Measurements from ENCODE around the gene XDH.

Gene XDH

DNA sequence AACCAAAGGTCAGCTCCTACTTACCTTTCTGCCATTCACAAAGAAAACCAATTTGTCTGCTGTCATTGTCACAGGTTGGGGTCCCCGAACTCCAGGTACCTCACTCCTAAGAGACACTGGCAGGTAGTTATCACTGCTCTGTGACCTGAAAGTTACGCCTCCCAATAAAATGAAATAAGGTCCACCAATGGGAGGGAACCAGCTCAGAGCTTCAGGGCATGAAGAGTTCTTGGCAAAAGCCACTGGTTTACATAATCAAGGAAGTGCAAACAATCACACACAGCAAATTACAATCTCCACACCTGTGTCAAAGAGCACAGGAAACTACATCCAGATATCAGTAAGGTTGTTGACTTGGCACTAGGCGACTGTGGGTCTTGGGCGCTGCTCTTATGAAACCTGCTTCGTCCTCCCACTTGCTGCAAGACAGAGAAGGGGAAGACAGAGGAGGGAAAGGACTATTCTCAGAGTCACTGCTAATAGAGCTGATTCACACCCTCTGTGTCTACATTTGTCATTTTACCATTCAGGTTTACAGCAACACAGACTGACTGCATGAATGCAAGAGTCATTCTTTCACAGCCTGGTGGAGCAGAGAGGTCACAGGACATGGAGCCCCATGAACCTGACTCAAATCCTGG is at the start of gene XDH:
TSS of gene XDH (minus strand) at position 142 of the 641 bp plus-strand sequence. CDS start at position 66, 76 bp downstream.
- H3K4me3 ChIP-seq (ENCODE audit: low read depth, low read length), result no peak within 1 kb of the TSS
- TF ChIP-seq, protein P1, sequence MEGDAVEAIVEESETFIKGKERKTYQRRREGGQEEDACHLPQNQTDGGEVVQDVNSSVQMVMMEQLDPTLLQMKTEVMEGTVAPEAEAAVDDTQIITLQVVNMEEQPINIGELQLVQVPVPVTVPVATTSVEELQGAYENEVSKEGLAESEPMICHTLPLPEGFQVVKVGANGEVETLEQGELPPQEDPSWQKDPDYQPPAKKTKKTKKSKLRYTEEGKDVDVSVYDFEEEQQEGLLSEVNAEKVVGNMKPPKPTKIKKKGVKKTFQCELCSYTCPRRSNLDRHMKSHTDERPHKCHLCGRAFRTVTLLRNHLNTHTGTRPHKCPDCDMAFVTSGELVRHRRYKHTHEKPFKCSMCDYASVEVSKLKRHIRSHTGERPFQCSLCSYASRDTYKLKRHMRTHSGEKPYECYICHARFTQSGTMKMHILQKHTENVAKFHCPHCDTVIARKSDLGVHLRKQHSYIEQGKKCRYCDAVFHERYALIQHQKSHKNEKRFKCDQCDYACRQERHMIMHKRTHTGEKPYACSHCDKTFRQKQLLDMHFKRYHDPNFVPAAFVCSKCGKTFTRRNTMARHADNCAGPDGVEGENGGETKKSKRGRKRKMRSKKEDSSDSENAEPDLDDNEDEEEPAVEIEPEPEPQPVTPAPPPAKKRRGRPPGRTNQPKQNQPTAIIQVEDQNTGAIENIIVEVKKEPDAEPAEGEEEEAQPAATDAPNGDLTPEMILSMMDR (IDR thresholded peaks at IDR 0.05; ENCODE audit: insufficient read depth, low read length, missing control alignments), result no peak
- POLR2A ChIA-PET, result no interaction called here
- CTCF ChIA-PET, result interaction anchor here (1.2 to 6.2 kb wide), 3 partner anchors 12 to 109 kb away, joined by 4 to 53 read pairs (median 14); no protein-coding TSS in a partner anchor
- DNase-seq (ENCODE audit: low read depth, low spot score), result no peak

DNA sequence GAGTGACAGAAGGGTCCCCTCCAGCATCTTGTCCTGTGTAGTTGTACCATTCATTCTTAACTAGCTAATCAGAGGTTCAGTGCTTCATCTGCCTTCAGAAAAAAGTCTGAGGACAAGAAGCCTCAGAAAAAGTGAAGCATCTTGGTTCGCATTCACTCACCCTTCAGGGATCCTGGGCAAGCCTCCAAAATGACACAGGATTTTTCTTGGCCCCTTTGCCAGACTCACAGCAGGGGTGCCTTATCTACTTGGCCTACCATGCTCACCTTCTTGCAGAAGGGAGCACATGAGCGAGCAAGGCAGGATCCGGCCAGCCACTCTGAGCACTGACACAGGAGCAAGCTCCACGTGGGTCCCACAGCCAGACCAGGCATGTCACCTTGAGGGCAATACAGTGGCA is 43.1 kb upstream of the XDH start:
- CTCF ChIA-PET, result interaction anchor here (0.6 to 1.1 kb wide), 2 partner anchors 65 to 67 kb away, joined by 3 read pairs; no protein-coding TSS in a partner anchor
- TF ChIP-seq, protein P1 (IDR thresholded peaks at IDR 0.05; ENCODE audit: insufficient read depth, low read length, missing control alignments), result no peak
- H3K4me3 ChIP-seq (ENCODE audit: low read depth, low read length), result no peak overlapping the region
- DNase-seq (ENCODE audit: low read depth, low spot score), result no peak
- POLR2A ChIA-PET, result no interaction called here

DNA sequence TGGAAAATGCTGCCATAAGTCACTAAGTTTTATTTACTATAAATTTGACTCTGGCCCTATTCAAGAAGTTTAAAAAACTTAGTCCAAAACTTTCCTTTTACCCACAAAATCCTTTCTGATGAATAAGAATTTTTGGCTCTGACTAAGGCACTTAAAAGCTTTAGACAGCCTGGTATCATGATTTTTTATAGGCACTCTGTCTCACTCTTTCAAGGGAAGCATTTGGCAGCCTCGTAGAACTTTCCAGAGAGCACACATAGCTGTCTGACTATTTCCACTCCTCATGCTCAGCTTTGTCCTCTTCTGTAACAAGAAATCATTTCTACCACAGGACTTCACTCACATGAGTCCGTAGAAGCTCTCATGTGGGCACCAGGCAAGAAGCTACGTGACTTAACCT is 32.3 kb upstream of the XDH start:
- POLR2A ChIA-PET, result interaction anchor here (0.9 to 1.1 kb wide), 2 partner anchors 29 to 109 kb away, joined by 4 to 6 read pairs; no protein-coding TSS in a partner anchor
- CTCF ChIA-PET, result interaction anchor here (2.6 kb wide), 1 partner anchor 78 kb away, joined by 10 read pairs; no protein-coding TSS in a partner anchor

DNA sequence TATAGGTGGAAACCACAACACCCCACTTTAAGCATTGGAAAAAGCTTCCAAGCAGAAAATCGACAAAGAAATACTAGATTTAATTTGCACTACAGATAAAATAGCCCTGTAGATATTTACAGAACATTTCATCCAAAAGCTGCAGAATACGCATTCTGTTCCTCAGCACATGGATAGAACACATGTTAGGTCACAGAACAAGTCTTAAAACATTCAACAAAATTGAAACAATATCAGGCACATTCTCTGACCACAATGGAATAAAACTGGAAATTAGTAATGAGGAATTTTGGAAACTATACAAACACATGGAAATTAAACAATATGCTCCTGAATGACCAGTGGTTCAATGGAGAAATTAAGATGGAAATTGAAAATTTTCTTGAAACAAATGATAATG is 27.8 kb upstream of the XDH start:
- no peak for DNase-seq (ENCODE audit: low read depth, low spot score)
- ChIA-PET POLR2A (no interaction called here), CTCF (no interaction called here)
- H3K4me3 ChIP-seq (ENCODE audit: low read depth, low read length), result no peak overlapping the region
- TF ChIP-seq, protein P1 (IDR thresholded peaks at IDR 0.05; ENCODE audit: insufficient read depth, low read length, missing control alignments), result no peak

More for the DNA sequence above, 32.3 kb upstream of the XDH start:
- TF ChIP-seq, protein P1 (IDR thresholded peaks at IDR 0.05; ENCODE audit: insufficient read depth, low read length, missing control alignments), result no peak
- no peak overlapping the region for H3K4me3 ChIP-seq (ENCODE audit: low read depth, low read length)
- peak; percentile 71 for DNase-seq (ENCODE audit: low read depth, low spot score)

DNA sequence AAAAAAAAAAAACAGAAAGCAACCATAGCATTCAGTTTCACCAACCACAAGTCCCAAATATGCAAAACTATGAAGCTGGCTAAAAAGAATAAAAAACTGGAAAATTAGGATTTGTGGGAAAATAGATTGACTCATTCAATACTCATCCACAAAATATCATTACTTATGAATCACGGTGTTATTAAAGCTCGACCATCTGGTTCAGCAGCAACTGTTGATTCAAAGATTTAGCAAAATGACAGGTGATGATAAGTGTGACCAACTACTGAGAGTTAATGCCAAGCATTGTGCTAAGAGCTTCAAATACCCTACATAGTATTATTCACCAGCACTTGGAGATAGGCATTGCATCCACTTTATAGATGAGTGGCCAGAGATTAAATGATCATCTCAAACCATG is 26.2 kb upstream of the XDH start:
- no peak overlapping the region for H3K4me3 ChIP-seq (ENCODE audit: low read depth, low read length)
- TF ChIP-seq, protein P1 (IDR thresholded peaks at IDR 0.05; ENCODE audit: insufficient read depth, low read length, missing control alignments), result no peak
- ChIA-PET POLR2A (interaction anchor here (0.6 to 1.3 kb wide), 11 partner anchors 10 to 321 kb away, joined by 3 to 6 read pairs (median 5); partner anchors contain the start of gene EHD3), CTCF (interaction anchor here (0.6 to 1.7 kb wide), 4 partner anchors 27 to 729 kb away, joined by 3 to 5 read pairs (median 4); partner anchors contain the start of gene XDH)
- peak; percentile 85 for DNase-seq (ENCODE audit: low read depth, low spot score)

DNA sequence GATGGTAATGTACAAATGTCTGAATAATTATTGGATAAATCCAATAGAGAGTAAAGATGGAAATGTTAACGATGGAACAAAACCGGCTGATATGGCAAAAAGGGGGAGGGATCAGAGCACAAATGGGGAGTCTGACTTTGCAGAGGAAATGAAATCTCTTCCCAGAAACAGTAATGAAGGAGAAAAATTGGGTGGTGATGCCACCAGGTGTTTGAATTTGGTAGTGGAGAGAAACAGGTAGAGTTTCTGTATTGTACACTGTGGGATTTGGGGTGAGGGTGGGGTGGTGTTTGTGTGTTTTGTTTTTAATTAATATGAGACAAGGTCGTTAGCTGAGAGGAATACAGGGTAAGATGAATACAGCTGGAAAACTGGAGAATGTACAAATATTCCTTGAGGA is 20.4 kb upstream of the XDH start:
- POLR2A ChIA-PET, result no interaction called here
- TF ChIP-seq, protein P1 (IDR thresholded peaks at IDR 0.05; ENCODE audit: insufficient read depth, low read length, missing control alignments), result no peak
- H3K4me3 ChIP-seq (ENCODE audit: low read depth, low read length), result no peak overlapping the region
- no peak for DNase-seq (ENCODE audit: low read depth, low spot score)
- CTCF ChIA-PET, result interaction anchor here (0.6 to 1.6 kb wide), 5 partner anchors 102 to 721 kb away, joined by 3 to 5 read pairs (median 4); no protein-coding TSS in a partner anchor

Measured in AG04449 (cell line).